Erythroblast (primary cell): Measurements from ENCODE around the gene AWAT2.

Source experiments
- GATA1 ChIP-seq: IDR thresholded peaks from 2 replicates; pipeline ENCODE4 v1.6.1; 2011; ENCODE audit warnings: low read depth, mild to moderate bottlenecking, control low read depth, low read length, moderate library complexity
- POLR2A ChIP-seq: IDR thresholded peaks from 2 replicates; pipeline ENCODE4 v1.6.1; 2011; ENCODE audit warnings: mild to moderate bottlenecking, low read length

GRCh38 chrX:70084592-70085240 is 35.0 kb upstream of the AWAT2 start:
- no peak for TF ChIP-seq POLR2A
- no peak for TF ChIP-seq GATA1
